ENCODE measurements around the gene MAP2K1. TPM values are rescaled to one million over a fixed set of nuclear protein-coding genes. Genes with fewer than 3 reads are reported as not detected.

Gene MAP2K1
- total RNA-seq, 1 donor from 2014 or later, result 84.3 TPM

- H3K4me3 ChIP-seq (ENCODE audit: low read depth, low read length), result no peak overlapping the region
- TF ChIP-seq CTCF (conservative IDR thresholded peaks at IDR 0.05; ENCODE audit: low read depth, low read length), result no peak
- DNase-seq (ENCODE audit: low read depth), result no peak
Measured at GRCh38 chr15:66412220-66412619, 25.5 kb downstream of the MAP2K1 start.

GRCh38 chr15:66413579-66413978 lies 26.9 kb downstream of the MAP2K1 start:
- no peak overlapping the region for H3K4me3 ChIP-seq (ENCODE audit: low read depth, low read length)
- TF ChIP-seq CTCF (conservative IDR thresholded peaks at IDR 0.05; ENCODE audit: low read depth, low read length), result no peak
- no peak for DNase-seq (ENCODE audit: low read depth)

- DNase-seq (ENCODE audit: low read depth), result no peak
- no peak overlapping the region for H3K4me3 ChIP-seq (ENCODE audit: low read depth, low read length)
- TF ChIP-seq CTCF (conservative IDR thresholded peaks at IDR 0.05; ENCODE audit: low read depth, low read length), result no peak
Measured at GRCh38 chr15:66415360-66415759, 28.6 kb downstream of the MAP2K1 start.

- no peak overlapping the region for H3K4me3 ChIP-seq (ENCODE audit: low read depth, low read length)
- no peak for DNase-seq (ENCODE audit: low read depth)
- no peak for TF ChIP-seq CTCF (conservative IDR thresholded peaks at IDR 0.05; ENCODE audit: low read depth, low read length)
Measured at GRCh38 chr15:66417736-66418135, 31.0 kb downstream of the MAP2K1 start.

GRCh38 chr15:66419471-66419870 lies 32.8 kb downstream of the MAP2K1 start:
- no peak for TF ChIP-seq CTCF (conservative IDR thresholded peaks at IDR 0.05; ENCODE audit: low read depth, low read length)
- no peak for DNase-seq (ENCODE audit: low read depth)
- no peak overlapping the region for H3K4me3 ChIP-seq (ENCODE audit: low read depth, low read length)

GRCh38 chr15:66422347-66422746 lies 35.6 kb downstream of the MAP2K1 start:
- DNase-seq (ENCODE audit: low read depth), result no peak
- H3K4me3 ChIP-seq (ENCODE audit: low read depth, low read length), result no peak overlapping the region
- TF ChIP-seq CTCF (conservative IDR thresholded peaks at IDR 0.05; ENCODE audit: low read depth, low read length), result no peak

GRCh38 chr15:66423149-66423548 lies 36.4 kb downstream of the MAP2K1 start:
- H3K4me3 ChIP-seq (ENCODE audit: low read depth, low read length), result no peak overlapping the region
- no peak for TF ChIP-seq CTCF (conservative IDR thresholded peaks at IDR 0.05; ENCODE audit: low read depth, low read length)
- DNase-seq (ENCODE audit: low read depth), result no peak

Data from epithelial cell of proximal tubule (primary cell).